HepG2 (cell line): ENCODE data around the gene KCNJ4. TPM values are rescaled to one million over a fixed set of nuclear protein-coding genes. Genes with fewer than 3 reads are reported as not detected.

Experiments used
- ATAC-seq: fragments of 200-7000 bp; cut with Tn5 transposase; 3 replicates; pipeline ENCODE4 v1.9.1; 2020; ENCODE audit warnings: mild to moderate bottlenecking, moderate library complexity
- BruUV-seq: library from RNA; stranded (reverse); fragments of 400-500 nt; replicated peaks from 2 replicates; lab custom pipeline; 2021; lab: Mats Ljungman, UMichigan
- CTCF ChIA-PET: fragments of 300-600 bp; formaldehyde crosslinking; extraction: SDS; loops from one replicate; lab custom pipeline; 2021; ENCODE audit warnings: low total read pairs, inconsistent platforms, low intra/inter-chr PET ratio; lab: Yijun Ruan, JAX
- POLR2A ChIA-PET: fragments of 350-600 bp; sonication (Branson Sonifier 250); formaldehyde crosslinking; loops from one replicate; lab custom pipeline; 2020; ENCODE audit warnings: antibody characterized with exemption, inconsistent platforms; lab: Yijun Ruan, JAX
- DNase-seq: peaks from one replicate; pipeline ENCODE4 v3.0.0-alpha.2; 2015; ENCODE audit warnings: low spot score
- FAIRE-seq: peaks from 3 replicates; lab custom pipeline; 2011; peaks lifted over from hg19 to GRCh38; lab: Jason Lieb, UNC
- H2AFZ ChIP-seq: one replicate; pipeline ENCODE4 v1.6.1; 2011; ENCODE audit warnings: low read length, inconsistent platforms
- H3K27ac ChIP-seq: fragments of 300-600 bp; 3 replicates; pipeline ENCODE4 v1.8.0; 2011; ENCODE audit warnings: mixed run types, mild to moderate bottlenecking, mixed read lengths, low read length, inconsistent platforms; ENCODE audit not compliant: insufficient read depth; ENCODE audit errors: extremely low read length
- H3K27me3 ChIP-seq, 2 experiments: fragments of 200-600 bp in 1 of 2; 2 replicates in 1 of 2; 3 replicates in 1 of 2; pipeline versions ENCODE4 v1.6.0 to v1.8.0; 2011; ENCODE audit warnings: low read length in 2 of 2, mild to moderate bottlenecking in 2 of 2, moderate library complexity in 2 of 2, inconsistent platforms in 1 of 2; ENCODE audit not compliant: insufficient read depth in 2 of 2, control insufficient read depth in 1 of 2
- H3K36me3 ChIP-seq, 2 experiments: fragments of 200-600 bp in 1 of 2; replicated peaks in 1 of 2; 2 replicates in 1 of 2; 3 replicates in 1 of 2; pipeline versions ENCODE4 v1.5.1 to v1.8.0; 2011; ENCODE audit warnings: low read length in 2 of 2, inconsistent platforms in 1 of 2; ENCODE audit not compliant: insufficient read depth in 2 of 2, control insufficient read depth in 1 of 2
- H3K4me1 ChIP-seq: 2 replicates; pipeline ENCODE4 v1.5.1; 2012; ENCODE audit warnings: low read length, inconsistent platforms; ENCODE audit not compliant: insufficient read depth
- H3K4me2 ChIP-seq: 2 replicates; pipeline ENCODE4 v1.6.0; 2011; ENCODE audit warnings: low read depth, low read length, inconsistent platforms
- H3K4me3 ChIP-seq, 3 experiments: fragments of 200-600 bp in 1 of 3; sonication (generic), shearing (Covaris generic) in 1 of 3; replicated peaks in 1 of 3; 2 replicates each; pipeline ENCODE4 v1.5.1; 2011 to 2016; ENCODE audit warnings: low read length in 3 of 3, inconsistent platforms in 2 of 3, low read depth in 2 of 3, mild to moderate bottlenecking in 2 of 3, control low read depth in 1 of 3, mixed read lengths in 1 of 3; ENCODE audit not compliant: insufficient read depth in 1 of 3
- H3K79me2 ChIP-seq: one replicate; pipeline ENCODE4 v1.6.1; 2011; ENCODE audit warnings: low read length, inconsistent platforms; ENCODE audit not compliant: insufficient read depth
- H3K9ac ChIP-seq: 2 replicates; pipeline ENCODE4 v1.6.0; 2011; ENCODE audit warnings: mild to moderate bottlenecking, low read depth, low read length, inconsistent platforms; ENCODE audit not compliant: insufficient read depth
- H3K9me3 ChIP-seq: 2 replicates; pipeline ENCODE4 v1.5.1; 2012; ENCODE audit warnings: mild to moderate bottlenecking, low read length
- H4K20me1 ChIP-seq: 2 replicates; pipeline ENCODE4 v1.6.0; 2011; ENCODE audit warnings: inconsistent platforms, mild to moderate bottlenecking, low read length, moderate library complexity; ENCODE audit not compliant: insufficient read depth
- HNRNPL ChIP-seq: fragments of 200-400 bp; formaldehyde crosslinking; IDR thresholded peaks from 2 replicates; pipeline ENCODE4 v1.6.1; 2017; ENCODE audit warnings: mild to moderate bottlenecking, low read depth, low read length
- NBN ChIP-seq: fragments of 450-650 bp; conservative IDR thresholded peaks from 2 replicates; pipeline ENCODE4 v1.6.1; 2017
- PATZ1 ChIP-seq: sonication (generic); formaldehyde crosslinking; IDR thresholded peaks from 2 replicates; pipeline ENCODE4 v1.4.0; 2020; ENCODE audit warnings: missing genetic modification reagents
- SIX4 ChIP-seq: sonication (generic); formaldehyde crosslinking; IDR thresholded peaks from 2 replicates; pipeline ENCODE4 v1.4.0; 2020; ENCODE audit warnings: missing genetic modification reagents
- ZNF124 ChIP-seq: sonication (generic); formaldehyde crosslinking; IDR thresholded peaks from 2 replicates; pipeline ENCODE4 v1.4.0; 2020; ENCODE audit warnings: missing genetic modification reagents
- ZNF160 ChIP-seq: sonication (generic); formaldehyde crosslinking; IDR thresholded peaks from 2 replicates; pipeline ENCODE4 v1.8.0; 2022; ENCODE audit warnings: mild to moderate bottlenecking, inconsistent platforms, missing genetic modification reagents
- ZNF552 ChIP-seq: sonication (generic); formaldehyde crosslinking; IDR thresholded peaks from 2 replicates; pipeline ENCODE4 v1.9.0; 2022; ENCODE audit warnings: missing genetic modification reagents, mild to moderate bottlenecking, borderline replicate concordance
- ZNF558 ChIP-seq: sonication (generic); formaldehyde crosslinking; IDR thresholded peaks from 2 replicates; pipeline ENCODE4 v1.9.0; 2022; ENCODE audit warnings: mild to moderate bottlenecking, missing genetic modification reagents, borderline replicate concordance
- WGBS: methylation state at CpG from one replicate; pipeline ENCODE4 v1.1.6; 2017; ENCODE audit warnings: low lambda C conversion rate; 5-methylcytosine and 5-hydroxymethylcytosine counted together
- in situ Hi-C: cut with HindIII; loops from 2 replicates; pipeline ENCODE4 v1.10.0; 2017; ENCODE audit warnings: low pct_unique_long_range_greater_than_20kb; ENCODE audit not compliant: extremely low pct_ligation_motif_present
- intact Hi-C: fragments of 100-400 bp; cut with micrococcal nuclease; formaldehyde crosslinking; loops from one replicate; pipeline ENCODE4 v1.10.0; 2022; ENCODE audit not compliant: unreplicated experiment
- polyA plus RNA-seq, 8 experiments: library from polyadenylated mRNA; depleted of rRNA in 3 of 8; stranded (reverse) in 7 of 8; unstranded in 1 of 8; fragments of >200 nt; fragmentation: Illumina TruSeq in 4 of 8; extraction: Trizol in 4 of 8; gene quantifications; 2 replicates each; pipeline versions ENCODE4 v1.2.1 to v1.2.3, GENCODE V29; 2011 to 2016; ENCODE audit warnings: low read depth in 4 of 8, missing spikeins in 1 of 8, mixed read lengths in 1 of 8; ENCODE audit not compliant: insufficient read depth in 1 of 8
- total RNA-seq, 5 experiments: library from RNA; depleted of rRNA; stranded (reverse); fragments of >200 nt; fragmentation: Illumina TruSeq; extraction: Trizol; gene quantifications; 2 replicates each; pipeline ENCODE4 v1.2.3, GENCODE V29; 2016; ENCODE audit warnings: low read depth in 1 of 5
- TF ChIP-seq, protein P1 (sequence below): sonication (generic); formaldehyde crosslinking; IDR thresholded peaks from 2 replicates; pipeline ENCODE4 v1.4.0; 2020; ENCODE audit warnings: low read depth, missing genetic modification reagents
- TF ChIP-seq, protein P2 (sequence below): sonication (generic); formaldehyde crosslinking; IDR thresholded peaks from 2 replicates; pipeline ENCODE4 v1.9.0; 2021; ENCODE audit warnings: mild to moderate bottlenecking, missing genetic modification reagents

The KCNJ4 gene
- total and polyA plus RNA-seq, 2 of the 13 experiments (the other 11 are each of a cell fraction or from before 2014, with no cell fraction given) = not detected

GRCh38 chr22:38468443-38469305 lies 13.7 kb upstream of the KCNJ4 start:
- peak overlapping the region; percentile 81 for H3K9ac ChIP-seq
- H3K4me1 ChIP-seq = peaks cover 54% of the 10 kb centered on the region
- H3K27me3 ChIP-seq = peaks cover 0 to 10% of the 10 kb centered on the region in 2 experiments; a peak in 3 of 5 replicates
- DNase-seq (no peak), ATAC-seq (peak; percentile 38), FAIRE-seq (no peak)
- in situ Hi-C loops = no loop called here
- H3K9me3 ChIP-seq = no peaks in the 10 kb centered on the region
- peak overlapping the region; percentile 64 to 87 (median 75) for H3K4me3 ChIP-seq
- H2AFZ ChIP-seq = no peak overlapping the region
- intact Hi-C loops = no loop called here
- H3K79me2 ChIP-seq = no peaks in the 10 kb centered on the region
- no peaks in the 10 kb centered on the region for H4K20me1 ChIP-seq
- H3K4me2 ChIP-seq = peak overlapping the region; percentile 96
- peak overlapping the region; percentile 21 for H3K27ac ChIP-seq
- no peaks in the 10 kb centered on the region for H3K36me3 ChIP-seq
- WGBS = 65% methylated on average over 10 of the region's 28 CpGs
- POLR2A ChIA-PET = interaction anchor here (0.9 kb wide), 1 partner anchor 10 kb away, joined by 3 read pairs; no protein-coding TSS in a partner anchor
- TSS peak; percentile 47 for BruUV-seq
- CTCF ChIA-PET = no interaction called here
- no peak for TF ChIP-seq ZNF160 (CRISPR knock-in tag)
- 0 out of 2 replicates have a peak, but pooled peaks have one; percentile 56 for TF ChIP-seq HNRNPL
- TF ChIP-seq, protein P1, sequence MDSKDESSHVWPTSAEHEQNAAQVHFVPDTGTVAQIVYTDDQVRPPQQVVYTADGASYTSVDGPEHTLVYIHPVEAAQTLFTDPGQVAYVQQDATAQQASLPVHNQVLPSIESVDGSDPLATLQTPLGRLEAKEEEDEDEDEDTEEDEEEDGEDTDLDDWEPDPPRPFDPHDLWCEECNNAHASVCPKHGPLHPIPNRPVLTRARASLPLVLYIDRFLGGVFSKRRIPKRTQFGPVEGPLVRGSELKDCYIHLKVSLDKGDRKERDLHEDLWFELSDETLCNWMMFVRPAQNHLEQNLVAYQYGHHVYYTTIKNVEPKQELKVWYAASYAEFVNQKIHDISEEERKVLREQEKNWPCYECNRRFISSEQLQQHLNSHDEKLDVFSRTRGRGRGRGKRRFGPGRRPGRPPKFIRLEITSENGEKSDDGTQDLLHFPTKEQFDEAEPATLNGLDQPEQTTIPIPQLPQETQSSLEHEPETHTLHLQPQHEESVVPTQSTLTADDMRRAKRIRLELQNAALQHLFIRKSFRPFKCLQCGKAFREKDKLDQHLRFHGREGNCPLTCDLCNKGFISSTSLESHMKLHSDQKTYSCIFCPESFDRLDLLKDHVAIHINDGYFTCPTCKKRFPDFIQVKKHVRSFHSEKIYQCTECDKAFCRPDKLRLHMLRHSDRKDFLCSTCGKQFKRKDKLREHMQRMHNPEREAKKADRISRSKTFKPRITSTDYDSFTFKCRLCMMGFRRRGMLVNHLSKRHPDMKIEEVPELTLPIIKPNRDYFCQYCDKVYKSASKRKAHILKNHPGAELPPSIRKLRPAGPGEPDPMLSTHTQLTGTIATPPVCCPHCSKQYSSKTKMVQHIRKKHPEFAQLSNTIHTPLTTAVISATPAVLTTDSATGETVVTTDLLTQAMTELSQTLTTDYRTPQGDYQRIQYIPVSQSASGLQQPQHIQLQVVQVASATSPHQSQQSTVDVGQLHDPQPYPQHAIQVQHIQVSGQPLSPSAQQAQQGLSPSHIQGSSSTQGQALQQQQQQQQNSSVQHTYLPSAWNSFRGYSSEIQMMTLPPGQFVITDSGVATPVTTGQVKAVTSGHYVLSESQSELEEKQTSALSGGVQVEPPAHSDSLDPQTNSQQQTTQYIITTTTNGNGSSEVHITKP (CRISPR knock-in tag) = no peak
- TF ChIP-seq PATZ1 (CRISPR knock-in tag) = 0 out of 2 replicates have a peak, but pooled peaks have one; percentile 42
- TF ChIP-seq ZNF552 (CRISPR knock-in tag) = no peak
- TF ChIP-seq ZNF558 (CRISPR knock-in tag) = 0 out of 2 replicates have a peak, but pooled peaks have one; percentile 11
- TF ChIP-seq, protein P2, sequence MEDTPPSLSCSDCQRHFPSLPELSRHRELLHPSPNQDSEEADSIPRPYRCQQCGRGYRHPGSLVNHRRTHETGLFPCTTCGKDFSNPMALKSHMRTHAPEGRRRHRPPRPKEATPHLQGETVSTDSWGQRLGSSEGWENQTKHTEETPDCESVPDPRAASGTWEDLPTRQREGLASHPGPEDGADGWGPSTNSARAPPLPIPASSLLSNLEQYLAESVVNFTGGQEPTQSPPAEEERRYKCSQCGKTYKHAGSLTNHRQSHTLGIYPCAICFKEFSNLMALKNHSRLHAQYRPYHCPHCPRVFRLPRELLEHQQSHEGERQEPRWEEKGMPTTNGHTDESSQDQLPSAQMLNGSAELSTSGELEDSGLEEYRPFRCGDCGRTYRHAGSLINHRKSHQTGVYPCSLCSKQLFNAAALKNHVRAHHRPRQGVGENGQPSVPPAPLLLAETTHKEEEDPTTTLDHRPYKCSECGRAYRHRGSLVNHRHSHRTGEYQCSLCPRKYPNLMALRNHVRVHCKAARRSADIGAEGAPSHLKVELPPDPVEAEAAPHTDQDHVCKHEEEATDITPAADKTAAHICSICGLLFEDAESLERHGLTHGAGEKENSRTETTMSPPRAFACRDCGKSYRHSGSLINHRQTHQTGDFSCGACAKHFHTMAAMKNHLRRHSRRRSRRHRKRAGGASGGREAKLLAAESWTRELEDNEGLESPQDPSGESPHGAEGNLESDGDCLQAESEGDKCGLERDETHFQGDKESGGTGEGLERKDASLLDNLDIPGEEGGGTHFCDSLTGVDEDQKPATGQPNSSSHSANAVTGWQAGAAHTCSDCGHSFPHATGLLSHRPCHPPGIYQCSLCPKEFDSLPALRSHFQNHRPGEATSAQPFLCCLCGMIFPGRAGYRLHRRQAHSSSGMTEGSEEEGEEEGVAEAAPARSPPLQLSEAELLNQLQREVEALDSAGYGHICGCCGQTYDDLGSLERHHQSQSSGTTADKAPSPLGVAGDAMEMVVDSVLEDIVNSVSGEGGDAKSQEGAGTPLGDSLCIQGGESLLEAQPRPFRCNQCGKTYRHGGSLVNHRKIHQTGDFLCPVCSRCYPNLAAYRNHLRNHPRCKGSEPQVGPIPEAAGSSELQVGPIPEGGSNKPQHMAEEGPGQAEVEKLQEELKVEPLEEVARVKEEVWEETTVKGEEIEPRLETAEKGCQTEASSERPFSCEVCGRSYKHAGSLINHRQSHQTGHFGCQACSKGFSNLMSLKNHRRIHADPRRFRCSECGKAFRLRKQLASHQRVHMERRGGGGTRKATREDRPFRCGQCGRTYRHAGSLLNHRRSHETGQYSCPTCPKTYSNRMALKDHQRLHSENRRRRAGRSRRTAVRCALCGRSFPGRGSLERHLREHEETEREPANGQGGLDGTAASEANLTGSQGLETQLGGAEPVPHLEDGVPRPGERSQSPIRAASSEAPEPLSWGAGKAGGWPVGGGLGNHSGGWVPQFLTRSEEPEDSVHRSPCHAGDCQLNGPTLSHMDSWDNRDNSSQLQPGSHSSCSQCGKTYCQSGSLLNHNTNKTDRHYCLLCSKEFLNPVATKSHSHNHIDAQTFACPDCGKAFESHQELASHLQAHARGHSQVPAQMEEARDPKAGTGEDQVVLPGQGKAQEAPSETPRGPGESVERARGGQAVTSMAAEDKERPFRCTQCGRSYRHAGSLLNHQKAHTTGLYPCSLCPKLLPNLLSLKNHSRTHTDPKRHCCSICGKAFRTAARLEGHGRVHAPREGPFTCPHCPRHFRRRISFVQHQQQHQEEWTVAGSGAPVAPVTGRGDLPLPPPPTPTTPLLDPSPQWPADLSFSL (CRISPR knock-in tag) = no peak
- TF ChIP-seq SIX4 (CRISPR knock-in tag) = no peak
- no peak for TF ChIP-seq ZNF124 (CRISPR knock-in tag)
- TF ChIP-seq NBN = no peak
